ENCODE results near the gene KLRK1.

- no peak for TF ChIP-seq CTCF (IDR thresholded peaks at IDR 0.05 in 2 of 3, conservative IDR thresholded peaks at IDR 0.05 in 1 of 3; ENCODE audit: borderline replicate concordance in 1 of 3, insufficient read depth in 1 of 3, low read depth in 2 of 3, low read length in 2 of 3)
- no peak for TF ChIP-seq POLR2A (IDR thresholded peaks at IDR 0.05; ENCODE audit: borderline replicate concordance, extremely low read depth, insufficient read depth, insufficient read length)
- TF ChIP-seq POLR2AphosphoS5 (IDR thresholded peaks at IDR 0.05; ENCODE audit: low read depth, low read length) = no peak
- no peak for TF ChIP-seq EZH2 (IDR thresholded peaks at IDR 0.05)
- no peak for TF ChIP-seq RAD21 (IDR thresholded peaks at IDR 0.05; ENCODE audit: low read depth)
- TF ChIP-seq ZBTB33 (IDR thresholded peaks at IDR 0.05; ENCODE audit: extremely low read depth, insufficient replicate concordance, low read length) = no peak
- no peak for TF ChIP-seq MAX (IDR thresholded peaks at IDR 0.05)
- TF ChIP-seq ATF3 (IDR thresholded peaks at IDR 0.05) = no peak
Observed at GRCh38 chr12:10386857-10387256, 3.0 kb downstream of the KLRK1 start.

All from HCT116 (cell line).